ENCODE measurements around the gene RNF123. TPM values are rescaled to one million over a fixed set of nuclear protein-coding genes. Genes with fewer than 3 reads are reported as not detected.

The RNF123 gene
- total RNA-seq, 1 experiment from 2014 or later, result 46.7 TPM

GRCh38 chr3:49673715-49674496, 15.5 kb upstream of the RNF123 start, which contains the start of gene APEH:
Gene APEH, plus strand, starts transcription at chr3:49674351. Its CDS starts 51 bp downstream, at chr3:49674402.
- Histone ChIP-seq H3K4me2 (peak within 1 kb of the TSS; percentile 79), H3K4me1 (replicated peaks; ENCODE audit: insufficient read depth) (peaks cover 20% of the 10 kb centered on the region), H3K9me3 (ENCODE audit: insufficient read depth, low read depth) (no peaks in the 10 kb centered on the region), H3K27me3 (ENCODE audit: insufficient read depth, low read depth) (no peaks in the 10 kb centered on the region), H2AFZ (peak within 1 kb of the TSS; percentile 83), H3K36me3 (ENCODE audit: low read depth) (no peaks in the 10 kb centered on the region; the same call in 1 of the 2 replicates), H3K4me3 (peak within 1 kb of the TSS; percentile 86), H4K20me1 (ENCODE audit: insufficient read depth) (peaks cover 7% of the 10 kb centered on the region; the same call in 1 of the 2 replicates), H3F3A (ENCODE audit: insufficient read depth, low read depth) (peaks cover 14% of the 10 kb centered on the region; the same call in 1 of the 2 replicates), H3K27ac (peak within 1 kb of the TSS; percentile 94), H3K79me2 (ENCODE audit: low read depth) (peaks cover 21% of the 10 kb centered on the region; the same call in 1 of the 2 replicates), H3K9me2 (ENCODE audit: insufficient read depth) (no peaks in the 10 kb centered on the region)
- DNase-seq, result peak; percentile 93 to 99
- ChIA-PET CTCF (interaction anchor here (1.3 kb wide), 1 partner anchor 134 kb away, joined by 13 read pairs; no protein-coding TSS in a partner anchor), POLR2A (ENCODE audit: unreplicated experiment) (interaction anchor here (0.6 to 1.1 kb wide), 3 partner anchors 134 to 334 kb away, joined by 3 to 14 read pairs (median 4); no protein-coding TSS in a partner anchor)
- TF ChIP-seq EZH2 (IDR thresholded peaks at IDR 0.05; ENCODE audit: low read depth) (no peak), CTCF (conservative IDR thresholded peaks at IDR 0.05) (no peak)
- intact Hi-C loops (cut with micrococcal nuclease; ENCODE audit: unreplicated experiment), result loop anchor here (1.0 to 5.0 kb wide), 5 partner anchors 49 to 327 kb away; partner anchors contain the start of gene GMPPB
- no TSS peak for BruUV-seq (replicated peaks)

- Histone ChIP-seq H3K9me3 (ENCODE audit: insufficient read depth, low read depth) (no peaks in the 10 kb centered on the region), H3K36me3 (ENCODE audit: low read depth) (no peaks in the 10 kb centered on the region; the same call in 1 of the 2 replicates), H3K79me2 (ENCODE audit: low read depth) (peaks cover 21% of the 10 kb centered on the region; the same call in 1 of the 2 replicates), H3K4me1 (replicated peaks; ENCODE audit: insufficient read depth) (peaks cover 14% of the 10 kb centered on the region), H3K4me3 (peak overlapping the region; percentile 86), H3F3A (ENCODE audit: insufficient read depth, low read depth) (peaks cover 8% of the 10 kb centered on the region; the same call in 1 of the 2 replicates), H3K9me2 (ENCODE audit: insufficient read depth) (no peaks in the 10 kb centered on the region), H3K4me2 (peak overlapping the region; percentile 79), H2AFZ (peak overlapping the region; percentile 83), H4K20me1 (ENCODE audit: insufficient read depth) (peaks cover 7% of the 10 kb centered on the region; the same call in 1 of the 2 replicates), H3K27me3 (ENCODE audit: insufficient read depth, low read depth) (no peaks in the 10 kb centered on the region), H3K27ac (no peak overlapping the region)
- ChIA-PET POLR2A (ENCODE audit: unreplicated experiment) (interaction anchor here (0.6 kb wide), 1 partner anchor 148 kb away, joined by 3 read pairs; no protein-coding TSS in a partner anchor), CTCF (no interaction called here)
- BruUV-seq (replicated peaks), result no TSS peak
- no peak for DNase-seq
- intact Hi-C loops (cut with micrococcal nuclease; ENCODE audit: unreplicated experiment), result loop anchor here (1.0 to 5.0 kb wide), 4 partner anchors 72 to 327 kb away; no protein-coding TSS in a partner anchor
- TF ChIP-seq EZH2 (IDR thresholded peaks at IDR 0.05; ENCODE audit: low read depth), result no peak
- TF ChIP-seq CTCF (conservative IDR thresholded peaks at IDR 0.05), result no peak
These were observed 14.8 kb upstream of the RNF123 start for GRCh38 chr3:49674497-49674983.

- TSS peak; percentile 15 for BruUV-seq (replicated peaks)
- ChIA-PET CTCF (interaction anchor here (0.6 kb wide), 1 partner anchor 505 kb away, joined by 3 read pairs; no protein-coding TSS in a partner anchor), POLR2A (ENCODE audit: unreplicated experiment) (no interaction called here)
- Histone ChIP-seq H3F3A (ENCODE audit: insufficient read depth, low read depth) (peaks cover 8% of the 10 kb centered on the region; the same call in 1 of the 2 replicates), H3K27ac (no peak overlapping the region), H3K4me2 (no peak overlapping the region), H3K79me2 (ENCODE audit: low read depth) (peaks cover 21% of the 10 kb centered on the region; the same call in 1 of the 2 replicates), H2AFZ (no peak overlapping the region), H4K20me1 (ENCODE audit: insufficient read depth) (peaks cover 6% of the 10 kb centered on the region; the same call in 1 of the 2 replicates), H3K9me3 (ENCODE audit: insufficient read depth, low read depth) (no peaks in the 10 kb centered on the region), H3K36me3 (ENCODE audit: low read depth) (no peaks in the 10 kb centered on the region; the same call in 1 of the 2 replicates), H3K4me3 (no peak overlapping the region), H3K27me3 (ENCODE audit: insufficient read depth, low read depth) (no peaks in the 10 kb centered on the region), H3K4me1 (replicated peaks; ENCODE audit: insufficient read depth) (peaks cover 14% of the 10 kb centered on the region), H3K9me2 (ENCODE audit: insufficient read depth) (no peaks in the 10 kb centered on the region)
- TF ChIP-seq EZH2 (IDR thresholded peaks at IDR 0.05; ENCODE audit: low read depth) (no peak), CTCF (conservative IDR thresholded peaks at IDR 0.05) (no peak)
- intact Hi-C loops (cut with micrococcal nuclease; ENCODE audit: unreplicated experiment), result no loop called here
- DNase-seq, result no peak
These were observed 13.4 kb upstream of the RNF123 start for GRCh38 chr3:49675912-49676311.
